ENCODE data around the gene SPRYD3.
"Not testable (repeated sequence)": the region's sequence is repeated elsewhere in the genome, so short reads cannot be mapped to it uniquely, and the experiment has no call there.

The SPRYD3 gene

GRCh38 chr12:53044052-53044581, 35.1 kb downstream of the SPRYD3 start:
- no peak for DNase-seq (ENCODE audit: low read depth)
- H3K4me3 ChIP-seq (ENCODE audit: low read depth, low read length), result no peak overlapping the region

GRCh38 chr12:53042607-53043454, 36.4 kb downstream of the SPRYD3 start:
- DNase-seq (ENCODE audit: low read depth), result no peak
- H3K4me3 ChIP-seq (ENCODE audit: low read depth, low read length), result no peak overlapping the region

GRCh38 chr12:53039851-53040250, 39.3 kb downstream of the SPRYD3 start:
- DNase-seq (ENCODE audit: low read depth), result no peak
- no peak overlapping the region for H3K4me3 ChIP-seq (ENCODE audit: low read depth, low read length)

- no peak for DNase-seq (ENCODE audit: low read depth)
- H3K4me3 ChIP-seq (ENCODE audit: low read depth, low read length), result no peak overlapping the region
Observed at GRCh38 chr12:53036802-53037201, 42.4 kb downstream of the SPRYD3 start.

- no peak for DNase-seq (ENCODE audit: low read depth)
Observed at GRCh38 chr12:53034459-53034858, 44.7 kb downstream of the SPRYD3 start.

GRCh38 chr12:53033832-53034231, 45.4 kb downstream of the SPRYD3 start:
- not testable (repeated sequence) for H3K4me3 ChIP-seq (ENCODE audit: low read depth, low read length); DNase-seq (ENCODE audit: low read depth)

More at GRCh38 chr12:53034459-53034858, 44.7 kb downstream of the SPRYD3 start:
- H3K4me3 ChIP-seq (ENCODE audit: low read depth, low read length), result no peak overlapping the region

GRCh38 chr12:53031616-53032015, 47.6 kb downstream of the SPRYD3 start:
- DNase-seq (ENCODE audit: low read depth), result no peak
- H3K4me3 ChIP-seq (ENCODE audit: low read depth, low read length), result no peak overlapping the region

GRCh38 chr12:53027014-53027413, 52.2 kb downstream of the SPRYD3 start:
- DNase-seq (ENCODE audit: low read depth); H3K4me3 ChIP-seq (ENCODE audit: low read depth, low read length): not testable (repeated sequence)

GRCh38 chr12:53025250-53025649, 53.9 kb downstream of the SPRYD3 start:
- no peak for DNase-seq (ENCODE audit: low read depth)
- H3K4me3 ChIP-seq (ENCODE audit: low read depth, low read length), result no peak overlapping the region

- DNase-seq (ENCODE audit: low read depth), result no peak
- no peak overlapping the region for H3K4me3 ChIP-seq (ENCODE audit: low read depth, low read length)
Observed at GRCh38 chr12:53014709-53015108, 64.5 kb downstream of the SPRYD3 start.

Data from skeletal muscle cell (primary cell).